Uterus (tissue), 4 donors: ENCODE results near the gene KRT5. TPM values are rescaled to one million over a fixed set of nuclear protein-coding genes. Genes with fewer than 3 reads are reported as not detected.

Experiments
- DNase-seq, 2 donors: peaks; one replicate each; pipeline ENCODE4 v3.0.0-alpha.2; 2019 to 2020
- H3K27ac ChIP-seq, 2 donors: fragments of 200-600 bp; sonication (generic); 1 replicate in 1 of 2; 2 replicates in 1 of 2; pipeline ENCODE4 v1.5.1; 2016 to 2018
- H3K27me3 ChIP-seq, 2 donors: fragments of 200-600 bp; sonication (generic); one replicate each; pipeline ENCODE4 v1.5.1; 2018 to 2019; ENCODE audit warnings: control low read depth in 1 of 2
- H3K36me3 ChIP-seq, 2 donors: fragments of 200-600 bp; sonication (generic); one replicate each; pipeline ENCODE4 v1.5.1; 2019; ENCODE audit warnings: control low read depth in 1 of 2
- H3K4me1 ChIP-seq, 2 donors: fragments of 200-600 bp; sonication (generic); one replicate each; pipeline ENCODE4 v1.5.1; 2018 to 2019; ENCODE audit warnings: control low read depth in 1 of 2
- H3K4me3 ChIP-seq, 2 donors: fragments of 200-600 bp; sonication (generic); 1 replicate in 1 of 2; 2 replicates in 1 of 2; pipeline ENCODE4 v1.5.1; 2018 to 2019; ENCODE audit warnings: mild to moderate bottlenecking in 1 of 2
- H3K9me3 ChIP-seq, 2 donors: fragments of 200-600 bp; sonication (generic); one replicate each; pipeline ENCODE4 v1.5.1; 2019; ENCODE audit warnings: control low read depth in 1 of 2
- POLR2A ChIP-seq, 2 donors: fragments of 450-650 bp; IDR thresholded peaks; one replicate each; pipeline ENCODE4 v1.6.1; 2016; ENCODE audit warnings: antibody characterized with exemption in 2 of 2, mild to moderate bottlenecking in 1 of 2, moderate library complexity in 1 of 2
- intact Hi-C: fragments of 100-400 bp; cut with DNase I; formaldehyde crosslinking; loops from one replicate; pipeline ENCODE4 v1.15.1; 2023; ENCODE audit warnings: low total_unique reads
- total RNA-seq, 4 donors: library from RNA; depleted of rRNA in 3 of 4; stranded (reverse); fragments of >200 nt in 3 of 4; gene quantifications; one replicate each; pipeline versions ENCODE4 v1.1.0 to v1.2.4, GENCODE V29; 2014 to 2023
- TF ChIP-seq, protein P1 (sequence below), 4 experiments: fragments of 200-600 bp in 2 of 4; fragments of 450-650 bp in 2 of 4; sonication (generic) in 2 of 4; IDR thresholded peaks; one replicate each; pipeline ENCODE4 v1.5.1; 2016 to 2019; ENCODE audit warnings: antibody characterized with exemption in 4 of 4, mild to moderate bottlenecking in 2 of 4, moderate library complexity in 1 of 4
- donor health status: DM: yes; HTN: yes; CAD: no.

KRT5 gene
- total RNA-seq, 4 donors from 2014 or later: 2.0 to 33.7 TPM; not detected in 2

DNA sequence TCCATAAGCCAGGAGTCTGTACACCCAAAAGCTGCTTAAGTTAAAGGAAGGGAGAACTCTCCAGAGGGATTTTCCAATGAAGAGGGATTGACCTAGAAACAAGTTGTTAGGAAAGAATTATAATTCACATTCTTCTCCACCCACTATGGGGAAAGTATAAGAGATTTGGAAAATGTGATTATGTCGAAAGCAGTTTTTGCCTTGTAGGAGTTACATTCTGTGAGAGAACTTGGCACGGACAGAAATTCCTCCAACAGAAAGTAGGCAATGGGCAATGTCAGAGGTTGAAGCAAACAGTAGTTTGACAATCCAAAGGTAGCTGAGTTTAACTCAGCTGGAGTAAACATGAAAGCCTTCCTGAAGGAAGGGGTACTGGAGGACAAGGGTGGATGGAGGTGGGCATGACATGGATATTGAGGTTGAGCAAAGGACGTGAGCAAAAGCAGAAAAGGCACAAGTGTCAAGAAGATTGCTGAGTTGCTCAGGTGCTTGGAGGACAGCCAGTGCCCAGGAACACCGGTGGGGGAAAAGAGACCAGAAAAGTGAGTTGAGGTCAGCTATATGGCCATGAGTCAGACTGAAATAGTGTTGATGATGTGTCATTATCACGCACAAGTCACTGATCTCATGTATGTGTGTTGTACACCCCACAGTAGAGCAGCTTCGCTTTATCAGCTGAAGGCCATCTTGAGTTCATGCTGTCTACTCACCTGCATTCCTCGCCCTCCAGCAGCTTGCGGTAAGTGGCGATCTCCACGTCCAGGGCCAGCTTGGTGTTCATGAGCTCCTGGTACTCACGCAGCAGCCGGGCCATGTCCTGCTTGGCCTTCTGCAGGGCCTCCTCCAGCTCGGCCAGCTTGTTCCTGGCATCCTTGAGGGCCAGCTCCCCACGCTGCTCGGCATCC lies 4.0 kb downstream of the KRT5 start:
- Histone ChIP-seq H3K27me3 (no peaks in the 10 kb centered on the region), H3K9me3 (no peaks in the 10 kb centered on the region), H3K4me1 (no peaks in the 10 kb centered on the region), H3K4me3 (no peak overlapping the region), H3K27ac (no peak overlapping the region), H3K36me3 (no peaks in the 10 kb centered on the region)
- TF ChIP-seq, protein P1, sequence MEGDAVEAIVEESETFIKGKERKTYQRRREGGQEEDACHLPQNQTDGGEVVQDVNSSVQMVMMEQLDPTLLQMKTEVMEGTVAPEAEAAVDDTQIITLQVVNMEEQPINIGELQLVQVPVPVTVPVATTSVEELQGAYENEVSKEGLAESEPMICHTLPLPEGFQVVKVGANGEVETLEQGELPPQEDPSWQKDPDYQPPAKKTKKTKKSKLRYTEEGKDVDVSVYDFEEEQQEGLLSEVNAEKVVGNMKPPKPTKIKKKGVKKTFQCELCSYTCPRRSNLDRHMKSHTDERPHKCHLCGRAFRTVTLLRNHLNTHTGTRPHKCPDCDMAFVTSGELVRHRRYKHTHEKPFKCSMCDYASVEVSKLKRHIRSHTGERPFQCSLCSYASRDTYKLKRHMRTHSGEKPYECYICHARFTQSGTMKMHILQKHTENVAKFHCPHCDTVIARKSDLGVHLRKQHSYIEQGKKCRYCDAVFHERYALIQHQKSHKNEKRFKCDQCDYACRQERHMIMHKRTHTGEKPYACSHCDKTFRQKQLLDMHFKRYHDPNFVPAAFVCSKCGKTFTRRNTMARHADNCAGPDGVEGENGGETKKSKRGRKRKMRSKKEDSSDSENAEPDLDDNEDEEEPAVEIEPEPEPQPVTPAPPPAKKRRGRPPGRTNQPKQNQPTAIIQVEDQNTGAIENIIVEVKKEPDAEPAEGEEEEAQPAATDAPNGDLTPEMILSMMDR (IDR thresholded peaks at IDR 0.05): no peak
- no peak for TF ChIP-seq POLR2A (IDR thresholded peaks at IDR 0.05)
- no peak for DNase-seq
- intact Hi-C loops: no loop called here

DNA sequence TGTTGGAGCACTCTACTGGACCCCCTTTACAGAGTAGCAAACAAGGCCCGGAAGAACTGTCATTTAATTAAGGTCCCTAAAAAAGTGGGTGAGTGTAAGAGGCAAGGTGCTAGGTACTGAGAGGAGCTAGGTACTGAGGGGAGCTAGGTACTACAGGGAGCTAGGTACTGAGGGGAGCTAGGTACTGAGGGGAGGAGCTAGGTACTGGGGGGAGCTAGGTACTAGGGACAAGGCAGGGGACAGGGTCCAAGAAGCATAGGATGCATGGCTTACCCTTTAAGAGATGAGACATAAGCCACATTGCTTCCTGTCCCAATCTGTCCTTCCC lies 4.9 kb downstream of the KRT5 start:
- H3K4me3 ChIP-seq: no peak overlapping the region
- no peak overlapping the region for H3K27ac ChIP-seq
- intact Hi-C loops: no loop called here
- H3K9me3 ChIP-seq: no peaks in the 10 kb centered on the region
- TF ChIP-seq, protein P1 (IDR thresholded peaks at IDR 0.05): no peak
- TF ChIP-seq POLR2A (IDR thresholded peaks at IDR 0.05): no peak
- no peaks in the 10 kb centered on the region for H3K36me3 ChIP-seq
- H3K27me3 ChIP-seq: peaks cover 0 to 3% of the 10 kb centered on the region in 2 donors
- no peak for DNase-seq
- H3K4me1 ChIP-seq: no peaks in the 10 kb centered on the region

DNA sequence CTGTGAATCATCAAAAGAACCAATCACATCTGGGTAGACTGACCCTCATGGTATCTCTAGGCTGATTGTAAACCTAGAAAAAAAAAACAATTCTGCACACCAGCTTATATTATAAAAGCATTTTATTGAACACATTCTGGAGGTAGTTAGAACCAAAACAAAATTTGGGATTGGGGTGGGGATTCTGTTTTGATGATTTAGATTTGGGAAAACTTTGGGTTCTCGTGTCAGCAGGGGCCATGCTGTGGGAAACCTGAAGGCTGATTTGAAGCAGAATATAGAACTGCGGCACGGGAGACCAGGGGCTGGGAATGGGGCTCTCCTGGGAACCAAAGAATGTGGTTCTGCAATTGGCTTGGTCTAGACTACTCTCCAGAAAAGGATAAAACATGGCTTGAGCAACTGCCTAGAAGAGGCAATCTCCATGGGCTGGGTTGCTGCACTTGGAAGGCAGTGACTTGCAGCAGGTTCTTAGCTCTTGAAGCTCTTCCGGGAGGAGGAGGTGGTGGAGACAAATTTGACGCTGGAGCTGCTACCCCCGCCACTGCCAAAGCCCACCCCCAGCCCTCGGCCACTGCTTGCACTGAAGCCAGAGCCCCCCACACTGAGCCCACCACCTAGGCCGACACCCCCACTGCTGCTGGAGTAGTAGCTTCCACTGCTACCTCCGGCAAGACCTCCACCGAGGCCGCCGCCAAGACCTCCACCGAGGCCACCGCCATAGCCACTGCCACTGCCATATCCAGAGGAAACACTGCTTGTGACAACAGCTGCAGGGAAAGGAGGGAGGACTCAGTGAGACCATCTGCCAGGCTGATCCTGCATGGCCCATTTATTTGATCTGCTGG lies 5.5 kb downstream of the KRT5 start:
- Histone ChIP-seq H3K27ac (no peak overlapping the region), H3K27me3 (peaks cover 0 to 3% of the 10 kb centered on the region in 2 donors), H3K4me1 (no peaks in the 10 kb centered on the region), H3K4me3 (no peak overlapping the region), H3K36me3 (no peaks in the 10 kb centered on the region), H3K9me3 (no peaks in the 10 kb centered on the region)
- no peak for TF ChIP-seq POLR2A (IDR thresholded peaks at IDR 0.05)
- TF ChIP-seq, protein P1 (IDR thresholded peaks at IDR 0.05): no peak
- intact Hi-C loops: no loop called here
- no peak for DNase-seq

DNA sequence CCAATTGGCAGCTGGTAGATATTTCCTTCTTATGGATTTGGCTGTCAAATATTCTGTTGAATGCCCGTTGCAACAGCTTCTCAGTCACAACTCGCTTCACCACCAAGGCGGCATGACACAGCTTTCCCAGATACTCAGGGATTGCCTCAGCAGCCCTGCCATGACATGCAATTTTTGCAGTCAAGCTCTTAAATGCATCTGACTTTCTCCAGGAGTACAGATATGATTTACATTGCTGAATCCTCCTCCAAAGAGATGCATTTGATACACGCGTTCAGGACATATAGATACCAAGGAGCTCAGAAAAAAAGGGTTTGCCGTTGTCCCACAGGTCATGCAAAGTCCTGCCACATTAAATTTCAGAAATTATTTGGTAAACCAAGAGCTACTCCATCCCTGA lies 6.5 kb downstream of the KRT5 start:
- DNase-seq: no peak
- H3K27ac ChIP-seq: no peak overlapping the region
- H3K9me3 ChIP-seq: no peaks in the 10 kb centered on the region
- TF ChIP-seq, protein P1 (IDR thresholded peaks at IDR 0.05): no peak
- no peak for TF ChIP-seq POLR2A (IDR thresholded peaks at IDR 0.05)
- H3K4me3 ChIP-seq: no peak overlapping the region
- H3K36me3 ChIP-seq: no peaks in the 10 kb centered on the region
- no peaks in the 10 kb centered on the region for H3K4me1 ChIP-seq
- peaks cover 0 to 3% of the 10 kb centered on the region in 2 donors for H3K27me3 ChIP-seq
- intact Hi-C loops: no loop called here

DNA sequence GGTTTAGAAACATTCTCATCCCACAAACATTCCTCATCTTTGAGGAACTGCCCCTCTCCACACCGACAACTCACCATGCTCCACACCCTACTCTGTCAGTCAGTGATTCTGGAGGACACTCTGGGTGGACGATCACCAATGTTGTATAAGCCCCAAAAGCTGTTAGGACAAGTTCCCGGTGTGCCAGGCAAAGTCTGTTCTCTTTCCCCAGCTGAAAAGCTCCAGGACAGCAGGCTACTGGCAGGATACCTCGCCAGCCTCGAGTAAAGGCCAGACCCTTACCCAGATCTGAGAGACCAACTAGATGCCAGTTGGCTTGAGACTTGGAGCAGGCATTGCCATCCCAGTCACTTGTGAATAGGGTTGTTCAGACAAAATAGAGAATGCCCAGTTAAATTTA lies 12.0 kb downstream of the KRT5 start:
- Histone ChIP-seq H3K27me3 (peaks cover 0 to 3% of the 10 kb centered on the region in 2 donors), H3K36me3 (no peaks in the 10 kb centered on the region), H3K27ac (no peak overlapping the region), H3K9me3 (no peaks in the 10 kb centered on the region), H3K4me1 (no peaks in the 10 kb centered on the region), H3K4me3 (no peak overlapping the region)
- no peak for DNase-seq
- no peak for TF ChIP-seq POLR2A (IDR thresholded peaks at IDR 0.05)
- intact Hi-C loops: no loop called here
